T-cell (primary cell): Measurements from ENCODE around the gene PCDH9. TPM values are rescaled to one million over a fixed set of nuclear protein-coding genes. Genes with fewer than 3 reads are reported as not detected.

Source experiments
- ATAC-seq, 4 experiments: fragments of 200-7000 bp in 3 of 4; fragments of 150-1000 bp in 1 of 4; cut with Tn5 transposase; replicated peaks in 1 of 4; 1 replicate in 3 of 4; 2 replicates in 1 of 4; pipeline ENCODE4 v1.10.0; 2021; ENCODE audit warnings: moderate library complexity in 3 of 4, mild to moderate bottlenecking in 2 of 4, moderate number of reproducible peaks in 1 of 4
- CTCF ChIA-PET, 2 donors: fragments of 300-600 bp; sonication (Branson Sonifier 250); formaldehyde crosslinking; loops; one replicate each; lab custom pipeline; 2022; ENCODE audit warnings: antibody characterized with exemption in 2 of 2; lab: Charles Lee
- POLR2A ChIA-PET, 2 donors: fragments of 300-600 bp; sonication (Branson Sonifier 250); formaldehyde crosslinking; loops; one replicate each; lab custom pipeline; 2022; ENCODE audit warnings: antibody characterized with exemption in 2 of 2; lab: Charles Lee
- DNase-seq, 35 experiments: peaks; one replicate each; pipeline versions ENCODE4 v3.0.0 to v3.0.0-alpha.2; 2013 to 2023
- H3K27ac ChIP-seq: one replicate; pipeline ENCODE4 v1.5.1; 2013; ENCODE audit warnings: low read length
- H3K27me3 ChIP-seq, 2 experiments: replicated peaks in 1 of 2; 1 replicate in 1 of 2; 2 replicates in 1 of 2; pipeline versions ENCODE4 v1.6.1 to v1.7.0; 2013; ENCODE audit warnings: low read length in 1 of 2, mixed read lengths in 1 of 2; ENCODE audit not compliant: control insufficient read depth in 2 of 2, insufficient read depth in 2 of 2; ENCODE audit errors: extremely low read depth in 1 of 2
- H3K36me3 ChIP-seq, 2 donors: 1 replicate in 1 of 2; 2 replicates in 1 of 2; pipeline versions ENCODE4 v1.6.1 to v1.7.0; 2013; ENCODE audit warnings: low read length in 1 of 2; ENCODE audit not compliant: control insufficient read depth in 2 of 2, insufficient read depth in 1 of 2; ENCODE audit errors: extremely low read depth in 1 of 2
- H3K4me1 ChIP-seq, 2 experiments: 1 replicate in 1 of 2; 2 replicates in 1 of 2; pipeline versions ENCODE4 v1.6.1 to v1.7.0; 2013; ENCODE audit warnings: low read length in 2 of 2, mixed read lengths in 1 of 2; ENCODE audit not compliant: insufficient read depth in 2 of 2, control insufficient read depth in 1 of 2; ENCODE audit errors: extremely low read depth in 1 of 2
- H3K4me3 ChIP-seq, 2 donors: 1 replicate in 1 of 2; 2 replicates in 1 of 2; pipeline versions ENCODE4 v1.5.1 to v1.7.0; 2013; ENCODE audit warnings: mild to moderate bottlenecking in 2 of 2, low read length in 1 of 2, moderate library complexity in 1 of 2; ENCODE audit not compliant: control insufficient read depth in 1 of 2; ENCODE audit errors: extremely low read depth in 1 of 2
- H3K9me3 ChIP-seq: 2 replicates; pipeline ENCODE4 v1.7.0; 2013
- H3K27ac Mint-ChIP-seq, 2 donors: one replicate each; pipeline ENCODE4 v1.8.0; 2020 to 2021; ENCODE audit warnings: mild to moderate bottlenecking in 2 of 2, mixed read lengths in 2 of 2
- H3K27me3 Mint-ChIP-seq, 2 donors: one replicate each; pipeline ENCODE4 v1.8.0; 2021 to 2022; ENCODE audit warnings: mixed read lengths in 2 of 2
- H3K36me3 Mint-ChIP-seq: one replicate; pipeline ENCODE4 v1.8.0; 2021; ENCODE audit warnings: mixed read lengths
- H3K4me1 Mint-ChIP-seq, 3 donors: one replicate each; pipeline ENCODE4 v1.8.0; 2020 to 2022; ENCODE audit warnings: mixed read lengths in 3 of 3, mild to moderate bottlenecking in 1 of 3
- H3K4me3 Mint-ChIP-seq, 3 donors: one replicate each; pipeline ENCODE4 v1.8.0; 2020 to 2022; ENCODE audit warnings: mild to moderate bottlenecking in 3 of 3, mixed read lengths in 3 of 3, moderate library complexity in 3 of 3
- H3K9me3 Mint-ChIP-seq, 3 donors: one replicate each; pipeline ENCODE4 v1.8.0; 2020 to 2022; ENCODE audit warnings: mixed read lengths in 3 of 3
- WGBS: methylation state at CpG from one replicate; pipeline ENCODE4 v1.1.5; 2013; ENCODE audit warnings: missing lambda C conversion rate; ENCODE audit not compliant: insufficient coverage; 5-methylcytosine and 5-hydroxymethylcytosine counted together
- total RNA-seq, 35 experiments: library from RNA in 6 of 35; stranded (reverse) in 6 of 35; fragments of 120-200 nt in 1 of 35; gene quantifications; one replicate each; pipeline versions ENCODE4 v1.2.1 to v1.2.4 and lab custom pipeline; 2013 to 2026

Gene PCDH9
- total RNA-seq, 5 donors from 2014 or later (not counting 1 experiment from before 2014, with no cell fraction given), result 0.38 to 1.3 (median 0.53) TPM

DNA sequence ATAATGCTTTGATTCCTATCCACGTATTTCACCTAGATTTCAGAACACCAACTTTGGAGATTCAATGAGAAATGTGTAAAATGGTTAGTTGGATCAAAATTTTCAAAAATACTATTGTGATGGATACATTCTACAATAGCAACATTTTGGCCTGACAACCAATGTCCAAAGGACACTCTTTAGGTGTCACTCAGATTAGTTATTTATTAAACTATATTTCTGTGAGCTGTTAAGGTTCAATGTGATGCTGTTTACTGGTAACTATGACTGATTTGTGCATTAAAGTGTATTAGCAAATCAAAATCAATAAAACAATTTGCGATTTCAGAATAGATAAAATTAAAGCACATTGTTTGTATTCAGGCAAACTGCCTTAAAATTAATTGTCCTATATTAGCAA, 149.8 kb downstream of the PCDH9 start:
- no peak overlapping the region for H3K4me3 Mint-ChIP-seq
- H3K4me1 ChIP-seq, result no peaks in the 10 kb centered on the region
- H3K4me1 Mint-ChIP-seq, result no peaks in the 10 kb centered on the region
- ChIA-PET POLR2A (no interaction called here), CTCF (no interaction called here)
- no peaks in the 10 kb centered on the region for H3K36me3 Mint-ChIP-seq
- no peaks in the 10 kb centered on the region for H3K36me3 ChIP-seq
- H3K4me3 ChIP-seq, result no peak overlapping the region
- WGBS, result no CpG with 5 or more reads among the region's 2 CpGs
- ATAC-seq (no peak), DNase-seq (no peak)
- H3K27ac ChIP-seq, result no peak overlapping the region
- H3K27me3 Mint-ChIP-seq, result no peaks in the 10 kb centered on the region
- no peaks in the 10 kb centered on the region for H3K27me3 ChIP-seq
- H3K27ac Mint-ChIP-seq, result no peak overlapping the region
- H3K9me3 Mint-ChIP-seq, result peaks cover 0 to 12% (median 4%) of the 10 kb centered on the region in 3 donors
- H3K9me3 ChIP-seq, result no peaks in the 10 kb centered on the region

- ATAC-seq, result no peak
- no peak for DNase-seq
- Histone ChIP-seq H3K9me3 (no peaks in the 10 kb centered on the region), H3K27me3 (no peaks in the 10 kb centered on the region), H3K36me3 (no peaks in the 10 kb centered on the region), H3K27ac (no peak overlapping the region), H3K4me1 (no peaks in the 10 kb centered on the region), H3K4me3 (no peak overlapping the region)
- WGBS, result 89% methylated on average over 4 of the region's 5 CpGs
- no peak overlapping the region for H3K27ac Mint-ChIP-seq
- ChIA-PET POLR2A (no interaction called here), CTCF (no interaction called here)
- no peaks in the 10 kb centered on the region for H3K27me3 Mint-ChIP-seq
- peaks cover 0 to 7% (median 4%) of the 10 kb centered on the region in 3 donors for H3K9me3 Mint-ChIP-seq
- H3K4me1 Mint-ChIP-seq, result no peaks in the 10 kb centered on the region
- no peaks in the 10 kb centered on the region for H3K36me3 Mint-ChIP-seq
- H3K4me3 Mint-ChIP-seq, result no peak overlapping the region
These were observed 152.1 kb downstream of the PCDH9 start for GRCh38 chr13:67078062-67078461.

DNA sequence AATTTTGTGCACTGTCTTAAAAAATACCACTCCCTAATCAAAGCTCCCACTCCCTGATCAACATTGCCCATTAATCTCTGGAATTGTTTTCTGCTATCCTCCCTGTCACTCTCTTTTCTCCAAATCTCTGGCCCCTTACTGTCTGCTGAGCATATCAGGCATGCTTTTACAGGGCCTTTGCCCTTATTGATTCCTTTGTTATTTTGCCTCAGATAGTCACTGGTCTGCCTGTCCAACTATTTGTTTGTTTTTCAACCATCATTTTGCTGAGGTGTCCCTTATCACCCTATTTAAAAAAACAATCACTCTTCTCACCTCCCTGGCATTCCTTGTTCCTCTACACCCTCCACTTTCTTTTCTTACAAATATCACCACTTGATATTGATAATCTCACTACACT, 153.0 kb downstream of the PCDH9 start:
- no peaks in the 10 kb centered on the region for H3K27me3 ChIP-seq
- no peaks in the 10 kb centered on the region for H3K36me3 Mint-ChIP-seq
- no peaks in the 10 kb centered on the region for H3K4me1 Mint-ChIP-seq
- no peak overlapping the region for H3K4me3 ChIP-seq
- no peak overlapping the region for H3K27ac Mint-ChIP-seq
- POLR2A ChIA-PET, result no interaction called here
- no peak overlapping the region for H3K4me3 Mint-ChIP-seq
- no peaks in the 10 kb centered on the region for H3K36me3 ChIP-seq
- peaks cover under 1 to 6% (median 4%) of the 10 kb centered on the region in 3 donors for H3K9me3 Mint-ChIP-seq
- DNase-seq, result no peak
- CTCF ChIA-PET, result no interaction called here
- no peak for ATAC-seq
- no peaks in the 10 kb centered on the region for H3K9me3 ChIP-seq
- H3K27ac ChIP-seq, result no peak overlapping the region
- no peaks in the 10 kb centered on the region for H3K4me1 ChIP-seq
- H3K27me3 Mint-ChIP-seq, result no peaks in the 10 kb centered on the region

DNA sequence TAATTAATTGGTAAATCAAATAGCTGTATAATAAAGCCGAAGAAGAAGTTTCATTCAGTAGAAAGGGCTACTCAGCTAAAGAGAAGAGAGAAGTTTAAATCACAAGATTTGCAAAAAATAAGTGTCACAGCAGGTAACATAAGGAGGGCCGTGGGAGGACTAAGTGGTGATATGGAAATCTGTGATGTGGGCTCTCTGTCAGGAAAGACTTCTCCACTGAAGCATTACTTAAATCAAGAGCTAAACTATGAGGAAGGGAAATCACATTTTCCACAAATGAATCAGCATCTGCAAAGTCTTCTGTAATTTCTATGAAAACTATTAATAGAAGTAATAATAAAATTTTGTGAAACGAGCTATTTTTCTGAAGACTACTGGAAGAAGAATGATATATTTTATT, 153.8 kb downstream of the PCDH9 start:
- CTCF ChIA-PET, result no interaction called here
- H3K27me3 Mint-ChIP-seq, result no peaks in the 10 kb centered on the region
- no CpG with 5 or more reads among the region's 3 CpGs for WGBS

GRCh38 chr13:67075239-67075638, 154.9 kb downstream of the PCDH9 start:
- Histone ChIP-seq H3K27me3 (no peaks in the 10 kb centered on the region), H3K27ac (no peak overlapping the region), H3K4me1 (no peaks in the 10 kb centered on the region), H3K4me3 (no peak overlapping the region), H3K9me3 (no peaks in the 10 kb centered on the region), H3K36me3 (no peaks in the 10 kb centered on the region)
- Mint-ChIP-seq H3K27ac (no peak overlapping the region), H3K4me1 (no peaks in the 10 kb centered on the region), H3K4me3 (no peak overlapping the region), H3K9me3 (peaks cover 3 to 4% (median 4%) of the 10 kb centered on the region in 3 donors), H3K36me3 (no peaks in the 10 kb centered on the region), H3K27me3 (no peaks in the 10 kb centered on the region)
- CTCF ChIA-PET, result no interaction called here
- POLR2A ChIA-PET, result no interaction called here
- DNase-seq (no peak), ATAC-seq (no peak)
- no CpG with 5 or more reads among the region's 1 CpG for WGBS

More for the DNA sequence above, 153.8 kb downstream of the PCDH9 start:
- H3K4me1 Mint-ChIP-seq, result no peaks in the 10 kb centered on the region
- Histone ChIP-seq H3K4me3 (no peak overlapping the region), H3K36me3 (no peaks in the 10 kb centered on the region), H3K9me3 (no peaks in the 10 kb centered on the region), H3K4me1 (no peaks in the 10 kb centered on the region), H3K27me3 (no peaks in the 10 kb centered on the region), H3K27ac (no peak overlapping the region)
- H3K4me3 Mint-ChIP-seq, result no peak overlapping the region
- peaks cover 3 to 4% (median 4%) of the 10 kb centered on the region in 3 donors for H3K9me3 Mint-ChIP-seq
- POLR2A ChIA-PET, result no interaction called here
- DNase-seq, result no peak
- no peak overlapping the region for H3K27ac Mint-ChIP-seq
- no peak for ATAC-seq
- H3K36me3 Mint-ChIP-seq, result no peaks in the 10 kb centered on the region

- Mint-ChIP-seq H3K9me3 (peaks cover 0 to 3% (median 0%) of the 10 kb centered on the region in 3 donors), H3K27me3 (no peaks in the 10 kb centered on the region), H3K4me3 (no peak overlapping the region), H3K36me3 (no peaks in the 10 kb centered on the region), H3K27ac (no peak overlapping the region), H3K4me1 (no peaks in the 10 kb centered on the region)
- ChIA-PET POLR2A (no interaction called here), CTCF (interaction anchor here in 1 of 2 donors (0.7 kb wide), 2 partner anchors 34 to 108 kb away, joined by 3 to 5 read pairs; no protein-coding TSS in a partner anchor)
- H3K36me3 ChIP-seq, result no peaks in the 10 kb centered on the region
- H3K27me3 ChIP-seq, result no peaks in the 10 kb centered on the region
- H3K4me3 ChIP-seq, result no peak overlapping the region
- H3K4me1 ChIP-seq, result no peaks in the 10 kb centered on the region
- no peaks in the 10 kb centered on the region for H3K9me3 ChIP-seq
- H3K27ac ChIP-seq, result no peak overlapping the region
- DNase-seq (no peak), ATAC-seq (no peak)
- no CpG with 5 or more reads among the region's 3 CpGs for WGBS
These were observed 158.1 kb downstream of the PCDH9 start for GRCh38 chr13:67071918-67072598.
